NCI-H1417 (cell line): ENCODE results near the gene COPB2.
"Not testable (repeated sequence)": the region's sequence is repeated elsewhere in the genome, so short reads cannot be mapped to it uniquely, and the experiment has no call there.

ENCODE experiments used
- DNase-seq, 3 experiments: peaks; one replicate each; lab custom pipeline; 2025; lab: John Stamatoyannopoulos, UW

Gene COPB2

DNA sequence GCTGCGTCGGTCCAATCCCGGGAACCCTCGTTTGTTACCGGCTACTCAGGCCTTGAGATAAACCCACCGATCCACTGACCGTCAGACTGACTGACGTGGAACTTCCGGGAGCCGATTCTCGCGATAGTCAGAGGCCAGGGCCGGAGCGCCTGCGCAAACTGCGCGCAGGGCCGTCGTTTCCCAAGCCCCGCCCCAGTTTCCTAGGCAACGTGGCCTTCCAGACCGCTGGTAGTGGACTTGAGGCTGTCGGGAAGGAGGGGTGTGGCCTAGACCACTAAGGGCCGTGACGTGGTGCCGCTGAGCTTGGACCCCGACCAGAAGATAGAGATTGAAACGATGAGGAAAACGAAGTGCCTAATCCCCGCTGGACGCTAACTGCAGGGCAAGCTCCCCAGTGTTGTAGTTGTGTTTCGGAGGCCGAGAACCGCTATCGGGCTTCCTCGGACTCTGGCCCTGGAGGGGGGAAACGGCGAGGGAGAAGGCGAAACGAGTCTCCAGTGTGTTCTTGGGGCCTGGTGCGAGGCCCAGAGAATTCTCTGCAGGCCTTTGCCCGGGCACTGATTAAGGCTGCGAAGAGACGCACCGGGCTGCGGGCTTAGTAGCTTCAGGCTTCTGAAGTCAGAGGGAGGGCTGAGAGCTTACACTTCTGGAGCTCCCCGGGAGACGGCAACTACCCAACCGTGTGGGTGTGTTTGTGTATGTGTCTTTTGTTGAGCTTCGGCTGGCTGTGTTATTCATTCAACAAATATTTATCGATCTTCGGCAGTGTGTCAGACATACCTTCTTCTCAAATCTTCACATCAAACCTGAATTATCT is at the start of gene COPB2:
Gene COPB2, minus strand, starts transcription at position 96 of the 817 bp plus-strand sequence. CDS start 97 bp downstream, outside the sequence.
- peak; percentile 98 to 99 (median 99) for DNase-seq

DNA sequence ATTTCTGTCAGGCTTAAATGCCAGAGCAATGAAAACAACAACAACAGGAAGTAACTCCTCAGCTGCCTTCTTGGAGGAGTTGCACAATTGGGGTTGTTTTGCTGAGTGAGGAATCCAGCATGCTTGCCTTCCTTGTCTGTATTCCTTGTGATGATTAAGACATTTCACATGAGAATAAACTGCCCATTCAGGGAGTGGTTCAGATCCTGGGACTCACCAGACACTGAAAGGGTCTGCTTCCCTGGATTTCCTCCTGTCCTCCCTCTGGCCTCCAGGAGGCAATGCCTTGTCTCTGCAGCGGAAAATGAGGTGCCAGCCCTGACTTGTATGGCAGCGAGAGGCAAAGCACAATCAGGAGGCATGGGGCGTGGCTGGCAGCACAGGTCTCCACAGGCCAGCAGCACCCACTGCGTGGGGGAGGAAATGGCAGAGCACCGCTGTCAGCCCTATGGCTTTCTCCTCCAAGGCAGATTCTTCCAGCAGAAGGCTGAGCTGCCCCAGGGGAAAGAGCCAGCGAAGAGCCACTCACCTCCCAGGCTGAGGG is 45.4 kb upstream of the COPB2 start:
- DNase-seq: no peak

DNA sequence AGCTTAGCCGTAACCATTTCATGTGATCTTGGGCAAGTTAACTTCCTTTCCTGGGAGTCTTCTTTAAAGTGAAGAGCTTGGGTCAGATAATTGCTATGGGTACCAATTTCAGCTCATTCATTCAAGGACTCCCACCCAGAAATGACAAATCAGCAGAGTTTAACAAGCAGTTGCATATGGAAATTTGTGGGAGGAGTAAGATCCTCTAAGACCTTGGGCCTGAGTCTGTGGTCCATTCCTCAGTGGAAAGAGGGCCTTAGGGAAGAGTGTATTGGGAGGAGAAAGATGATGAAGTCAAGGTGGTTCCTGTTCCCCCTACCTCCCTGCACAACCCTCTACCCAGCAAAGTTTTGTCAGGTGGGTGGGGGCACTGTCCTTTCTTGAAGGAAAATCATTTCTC is 44.8 kb upstream of the COPB2 start:
- DNase-seq: no peak

DNA sequence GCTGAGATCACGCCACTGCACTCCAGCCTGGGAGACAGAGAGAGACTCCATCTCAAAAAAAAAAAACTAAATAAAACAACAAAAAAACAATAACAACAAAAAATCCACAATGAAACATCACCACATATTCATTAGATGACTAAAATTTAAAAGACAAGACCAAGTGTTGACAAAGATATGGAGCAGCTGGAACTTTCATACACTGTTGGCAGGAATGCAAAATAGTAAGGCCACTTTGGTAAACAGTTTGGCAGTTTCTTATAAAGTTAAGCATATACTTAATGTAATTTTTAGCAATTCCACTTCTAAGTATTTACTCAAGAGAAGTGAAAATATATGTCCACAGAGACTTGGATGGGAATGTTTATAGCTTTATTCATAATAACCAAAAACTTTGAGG is 43.6 kb upstream of the COPB2 start:
- DNase-seq: no peak

DNA sequence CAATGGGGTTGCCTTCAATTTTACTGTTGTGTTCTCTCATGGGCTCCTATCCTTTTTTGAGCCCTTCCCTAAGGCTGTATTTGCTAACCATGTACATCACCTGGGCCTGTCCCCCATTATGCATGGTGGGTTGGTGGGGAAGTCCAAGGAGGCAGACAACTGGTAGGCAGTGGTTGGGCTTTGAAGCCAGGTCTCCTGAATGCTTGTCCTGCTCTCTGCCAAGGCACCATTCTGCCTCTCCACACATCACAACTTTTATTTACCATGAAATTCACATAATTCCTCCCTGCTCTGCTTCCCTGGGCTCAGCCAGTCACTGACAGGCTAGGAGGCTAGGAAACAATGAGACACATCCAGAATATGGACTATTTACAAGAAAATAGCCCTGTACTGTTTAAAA is 41.0 kb upstream of the COPB2 start:
- peak in 2 of 3 experiments; percentile 9 to 13 for DNase-seq

DNA sequence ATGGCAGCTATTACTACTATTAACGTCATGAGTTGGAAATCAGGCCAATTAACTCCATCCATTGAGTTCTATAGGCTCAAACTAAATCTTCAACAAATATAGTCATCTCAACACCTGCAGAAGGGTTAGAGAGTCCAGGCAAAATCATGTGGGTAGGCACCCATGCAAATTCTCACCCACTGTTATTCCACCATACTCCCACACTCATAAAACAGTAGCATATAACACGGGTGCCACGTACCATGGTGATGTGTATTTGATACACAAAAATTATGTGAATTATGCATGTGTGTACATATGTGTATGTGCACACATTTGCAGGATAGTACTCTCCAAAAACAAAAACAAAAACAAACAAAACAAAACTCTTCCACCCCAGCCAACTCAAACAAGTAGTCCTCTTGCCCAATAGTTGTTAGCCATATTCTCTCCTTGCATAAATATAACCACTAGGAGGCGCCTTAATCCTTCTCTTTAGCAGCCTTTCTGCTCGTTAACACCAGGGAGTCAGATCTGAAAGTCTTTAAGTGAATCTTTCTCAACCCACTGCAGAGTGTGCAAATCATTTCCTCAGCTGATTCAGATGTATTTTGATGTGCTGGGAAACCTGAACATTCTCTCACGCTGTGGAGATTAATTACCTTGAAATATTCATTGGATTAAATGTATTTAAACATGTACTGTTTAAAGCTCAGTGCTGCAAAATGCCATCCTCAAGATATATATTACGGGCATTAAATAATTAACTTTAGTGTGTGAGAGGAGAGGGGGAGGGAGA is 38.0 kb upstream of the COPB2 start:
- peak; percentile 73 to 93 (median 84) for DNase-seq

DNA sequence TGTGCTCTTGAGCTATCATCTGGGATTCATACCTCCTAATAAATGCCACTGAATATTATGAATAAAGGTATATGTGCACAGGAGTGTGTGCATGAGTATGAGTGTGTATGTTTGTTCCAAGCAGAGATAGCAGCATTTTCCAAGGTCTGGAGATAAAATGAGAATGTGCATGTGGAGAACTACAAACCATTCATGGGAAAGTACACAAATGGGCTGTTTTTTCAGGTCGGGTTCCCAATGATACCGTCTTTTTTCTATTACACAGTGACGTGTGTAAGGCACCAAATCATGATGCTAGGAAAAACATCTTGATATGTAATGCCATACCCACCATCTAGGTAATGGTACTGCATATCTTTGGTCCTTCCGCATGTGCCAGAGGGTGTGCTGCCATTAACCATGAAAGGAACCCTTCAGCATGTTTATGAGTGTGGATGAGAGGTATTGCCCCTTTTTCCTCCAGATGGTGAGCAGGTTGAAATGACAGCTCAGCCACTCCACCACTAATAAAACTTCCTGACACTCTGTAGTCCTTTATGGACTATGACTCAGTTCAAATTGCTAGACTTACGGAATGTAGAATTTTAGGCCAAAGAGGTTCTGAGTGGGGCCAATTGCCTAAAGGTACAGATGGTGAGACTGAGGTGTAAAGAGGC is 36.4 kb upstream of the COPB2 start:
- no peak for DNase-seq

DNA sequence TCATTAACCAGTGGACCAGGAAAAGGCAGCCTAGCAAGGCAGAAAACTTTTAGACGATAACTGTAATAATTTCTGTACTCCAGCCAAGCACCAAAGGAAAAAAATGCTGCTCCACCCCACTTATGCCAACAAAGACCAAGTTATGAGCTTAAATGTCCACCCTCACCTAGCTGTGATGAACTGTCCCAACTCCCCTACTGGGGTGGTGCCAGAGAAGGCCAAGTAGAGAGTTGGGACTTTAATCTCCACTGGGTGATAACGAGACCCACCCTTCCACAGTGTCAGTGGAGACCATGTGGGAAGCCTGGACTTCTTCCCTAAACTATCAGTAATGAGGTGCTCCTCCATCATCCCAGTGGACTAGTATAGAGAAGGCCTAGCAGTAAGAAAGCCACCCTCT is 33.8 kb upstream of the COPB2 start:
- no peak for DNase-seq

DNA sequence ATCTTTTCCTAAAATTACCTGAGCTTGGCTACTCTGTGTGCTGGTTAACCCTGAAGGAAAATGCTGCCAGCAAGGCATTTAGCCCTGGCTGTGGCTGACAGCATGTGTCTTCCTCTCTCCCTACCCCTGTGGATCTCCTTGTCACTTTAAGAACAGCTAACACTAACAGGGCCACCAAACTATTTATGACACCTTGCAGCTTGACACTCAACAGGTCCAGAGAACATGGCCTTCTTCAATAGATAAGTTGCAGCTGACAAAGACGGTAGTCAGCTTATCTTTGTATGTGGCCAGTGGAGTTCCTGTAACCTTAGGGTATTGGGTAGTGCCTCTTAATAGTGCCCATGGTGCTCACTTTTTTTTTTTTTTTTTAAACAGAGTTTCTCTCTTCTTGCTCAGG is 32.0 kb upstream of the COPB2 start:
- DNase-seq: no peak

DNA sequence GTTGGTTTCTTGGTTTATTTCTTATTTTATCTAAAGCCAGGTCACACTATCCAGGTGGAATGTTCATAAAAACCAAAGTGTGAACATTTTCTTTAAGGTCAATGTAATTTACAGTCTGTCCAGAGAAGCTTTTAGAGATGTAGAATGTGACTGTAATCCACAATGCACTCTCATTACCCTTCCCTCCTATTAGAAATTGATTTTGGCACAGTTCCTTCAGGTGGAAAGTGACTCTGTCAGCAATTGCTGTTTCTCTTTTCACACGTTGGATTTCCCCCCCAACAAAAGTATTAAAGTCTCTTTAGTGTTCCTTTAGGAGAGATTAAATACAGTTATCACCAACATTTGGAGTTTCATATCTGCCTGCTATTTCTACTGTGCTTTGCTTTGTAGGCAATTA is 31.6 kb upstream of the COPB2 start:
- no peak for DNase-seq

DNA sequence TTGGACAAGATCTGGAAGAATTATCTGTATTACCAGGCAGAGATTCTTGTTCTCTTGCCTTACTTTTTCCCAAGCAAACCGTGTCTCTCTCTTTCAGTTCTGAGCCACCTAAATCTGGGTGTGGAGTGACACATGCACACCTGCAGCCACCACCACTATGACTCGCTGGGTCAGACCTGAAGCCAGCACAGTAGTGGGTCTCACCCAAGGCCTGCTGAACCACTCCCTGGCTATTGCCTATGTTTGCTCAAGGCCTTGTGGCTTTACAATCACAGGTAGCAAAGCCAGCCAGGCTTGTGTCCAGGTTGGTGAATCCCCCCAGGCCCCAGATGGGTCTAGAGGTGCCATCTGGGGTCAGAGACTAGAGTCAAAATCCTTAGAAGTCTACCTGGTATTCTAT is 28.7 kb upstream of the COPB2 start:
- no peak for DNase-seq

DNA sequence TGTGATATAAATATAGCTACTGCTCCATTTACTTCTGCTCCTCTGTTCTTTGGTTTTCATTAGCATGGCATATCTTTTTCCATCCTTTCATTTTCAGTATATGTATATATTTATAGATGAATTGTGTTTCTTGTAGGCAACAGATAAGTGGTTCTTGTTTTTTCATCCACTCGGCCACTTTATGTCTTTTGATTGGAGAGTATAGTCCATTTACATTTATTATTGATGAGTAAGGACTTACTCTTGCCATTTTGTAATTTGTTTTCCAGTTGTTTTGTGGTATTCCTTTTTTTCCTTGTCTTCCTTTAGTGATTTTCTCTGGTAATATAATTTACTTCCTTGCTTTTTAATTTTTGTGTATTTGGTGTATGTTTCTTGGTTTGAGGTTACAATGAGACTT is 26.8 kb upstream of the COPB2 start:
- no peak for DNase-seq

DNA sequence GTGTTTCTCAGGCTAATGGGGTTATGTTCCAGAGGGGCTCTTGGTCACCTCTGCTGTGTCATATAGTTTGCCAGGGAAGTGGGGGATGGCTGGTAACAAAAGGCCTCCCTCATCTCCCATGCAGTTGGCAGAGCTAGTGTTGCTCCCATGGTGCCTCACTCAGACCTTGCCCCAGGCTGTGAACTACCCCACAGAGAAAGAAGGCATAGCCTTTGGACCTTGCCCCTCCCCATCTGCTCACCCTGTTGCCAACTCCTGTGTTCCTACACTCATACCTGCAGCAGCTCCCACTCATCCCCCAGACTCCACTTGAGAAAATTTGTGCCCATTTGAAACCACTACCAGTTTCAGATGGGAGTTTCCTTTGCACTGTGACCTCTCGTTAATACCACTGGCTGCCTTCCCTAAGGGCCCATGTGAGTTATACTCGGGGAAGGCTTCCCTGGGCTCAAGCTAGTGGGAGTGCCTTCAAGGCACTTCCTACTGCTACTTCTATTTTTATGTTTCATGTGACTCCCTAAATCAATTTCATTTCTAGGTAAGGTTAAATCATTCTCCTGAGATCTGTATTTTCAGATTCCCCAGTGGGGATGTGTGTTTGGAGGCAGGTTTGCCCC is 25.3 kb upstream of the COPB2 start:
- no peak for DNase-seq

DNA sequence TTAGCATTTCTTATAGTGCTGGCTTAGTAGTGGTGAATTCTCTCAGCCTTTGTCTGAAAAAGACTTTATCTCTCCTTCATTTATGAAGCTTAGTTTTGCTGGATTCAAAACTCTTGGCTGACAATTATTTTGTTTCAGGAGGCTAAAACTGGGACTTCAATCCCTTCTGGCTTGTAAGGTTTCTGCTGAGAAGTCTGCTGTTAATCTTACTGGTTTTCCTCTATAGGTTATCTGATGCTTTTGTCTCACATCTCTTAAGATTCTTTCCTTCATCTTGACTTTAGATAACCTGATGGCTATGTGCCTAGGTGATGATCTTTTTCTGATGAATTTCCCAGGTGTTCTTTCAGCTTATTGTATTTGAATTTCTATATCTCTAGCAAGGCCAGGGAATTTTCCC is 23.4 kb upstream of the COPB2 start:
- DNase-seq: not testable (repeated sequence)

DNA sequence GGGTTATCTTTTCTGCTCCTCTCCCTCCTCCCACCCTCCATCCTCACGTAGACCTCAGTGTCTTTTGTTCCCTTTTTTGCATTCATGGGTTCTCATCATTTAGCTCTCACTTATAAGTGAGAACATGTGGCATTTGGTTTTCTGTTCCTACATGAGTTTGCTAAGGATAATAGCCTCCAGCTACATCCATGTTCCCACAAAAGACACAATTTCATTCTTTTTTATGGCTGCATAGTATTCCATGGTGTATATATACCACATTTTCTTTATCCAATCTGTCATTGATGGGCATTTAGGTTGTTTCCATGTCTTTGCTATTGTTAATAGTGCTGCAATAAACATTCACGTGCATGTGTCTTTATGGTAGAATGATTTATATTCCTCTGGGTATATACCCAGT is 11.7 kb upstream of the COPB2 start:
- DNase-seq: not testable (repeated sequence)

DNA sequence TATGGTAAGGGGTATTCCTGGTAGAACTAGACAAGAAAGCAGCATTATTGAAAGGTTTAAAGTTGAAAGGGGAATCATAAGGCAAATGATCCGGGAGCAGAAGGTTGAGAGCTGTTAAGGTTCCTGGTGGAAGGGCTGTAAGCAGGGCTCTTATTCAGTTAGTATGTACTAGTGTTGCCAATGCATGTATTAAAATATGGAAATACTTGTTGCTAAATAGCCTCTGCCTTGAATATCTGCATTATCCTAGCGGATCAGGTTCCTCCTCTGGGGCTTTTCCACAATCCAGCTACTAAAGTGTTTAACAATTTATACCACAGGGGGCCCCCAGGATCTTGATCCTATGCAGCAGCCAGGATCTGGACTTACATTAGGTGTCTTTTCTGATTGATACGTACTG is 7.3 kb upstream of the COPB2 start:
- DNase-seq: no peak

DNA sequence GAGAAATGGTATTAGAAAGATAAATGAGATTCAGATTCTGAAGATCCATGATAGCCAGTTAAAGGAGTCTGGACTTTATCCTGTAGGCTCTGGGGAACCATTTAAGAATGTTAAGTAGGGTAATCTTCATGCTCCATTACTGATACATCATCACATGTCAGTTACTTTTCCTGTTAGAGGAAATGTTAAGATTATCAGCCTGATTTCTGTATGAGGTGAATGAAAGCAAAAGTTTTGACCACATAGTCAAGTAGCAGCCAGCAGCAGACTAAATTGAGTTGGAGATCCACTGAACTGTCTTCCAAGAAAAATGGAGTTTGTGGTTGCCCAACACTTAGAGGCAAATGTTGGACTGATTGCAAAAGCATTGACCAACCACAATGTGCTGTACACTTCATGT is 4.7 kb upstream of the COPB2 start:
- no peak for DNase-seq

DNA sequence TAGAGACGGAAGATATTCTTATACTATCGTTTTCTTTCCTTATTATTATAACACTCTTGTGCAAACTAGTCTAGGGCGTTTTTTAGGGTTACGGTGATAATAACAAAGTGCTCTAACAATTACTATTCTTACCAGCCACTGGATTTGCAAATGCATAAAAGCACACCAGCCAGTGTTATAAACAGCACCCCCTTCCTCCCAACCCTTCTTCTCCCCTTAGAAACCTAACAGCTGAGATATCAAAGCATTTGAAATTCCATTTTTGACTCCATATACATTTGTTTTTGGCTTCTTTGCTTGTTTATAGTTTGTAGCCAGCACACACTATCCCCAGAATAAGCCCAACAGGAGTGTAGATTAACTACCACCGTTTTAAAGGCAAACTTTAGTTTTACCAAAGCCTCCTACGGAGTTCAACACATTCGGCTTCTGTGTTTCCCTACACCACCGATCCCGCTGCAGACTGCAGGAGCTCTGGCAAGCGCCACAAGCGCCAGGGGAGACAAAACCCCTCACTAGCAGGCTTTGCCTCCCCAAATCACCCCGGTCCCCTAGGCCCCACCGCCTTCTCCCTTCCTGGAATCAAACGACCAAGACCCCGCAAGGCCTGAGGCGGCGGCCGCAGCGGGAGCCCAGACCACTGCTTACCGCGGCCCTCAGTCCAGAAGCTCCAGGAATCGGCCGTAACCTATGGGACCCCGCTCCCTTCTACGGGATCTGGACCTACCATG is 461 bp downstream of the COPB2 start:
- DNase-seq: no peak

DNA sequence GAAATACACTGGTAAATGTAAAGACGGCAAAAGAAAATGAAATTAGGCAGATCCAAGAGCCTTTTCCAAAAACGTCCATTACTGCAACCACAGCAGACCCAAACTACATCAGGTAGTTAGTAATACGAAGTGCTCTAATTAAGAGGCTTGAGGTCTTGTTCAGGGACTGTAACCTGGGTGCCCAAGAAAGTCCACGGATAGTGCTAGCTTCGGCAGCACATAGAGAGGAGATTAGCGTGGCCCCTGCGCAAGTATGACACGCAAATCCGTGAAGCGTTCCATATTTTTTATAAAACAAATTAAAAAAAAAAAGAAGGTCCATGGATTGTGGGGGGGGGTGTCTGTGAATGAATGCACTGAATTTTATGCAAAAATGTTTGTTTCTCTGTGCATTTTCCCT is 1.4 kb downstream of the COPB2 start:
- no peak for DNase-seq

DNA sequence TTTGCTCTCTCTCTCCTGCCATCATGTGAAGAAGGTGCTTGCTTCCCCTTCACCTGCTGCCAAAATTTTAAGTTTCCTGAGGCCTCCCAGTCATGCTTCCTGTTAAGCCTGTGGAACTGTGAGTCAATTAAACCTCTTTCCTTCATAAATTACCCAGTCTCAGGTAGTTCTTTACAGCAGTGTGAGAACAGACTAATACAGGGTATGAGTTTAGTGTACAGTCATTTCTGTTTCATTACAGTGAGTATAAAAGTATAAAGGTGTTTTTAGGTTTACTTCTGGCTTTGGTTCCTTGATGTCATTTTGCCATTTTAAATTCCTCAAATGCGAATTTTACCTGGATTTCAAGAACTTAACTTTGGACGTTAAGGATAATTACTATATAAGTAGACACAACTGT is 7.2 kb downstream of the COPB2 start:
- not testable (repeated sequence) for DNase-seq

DNA sequence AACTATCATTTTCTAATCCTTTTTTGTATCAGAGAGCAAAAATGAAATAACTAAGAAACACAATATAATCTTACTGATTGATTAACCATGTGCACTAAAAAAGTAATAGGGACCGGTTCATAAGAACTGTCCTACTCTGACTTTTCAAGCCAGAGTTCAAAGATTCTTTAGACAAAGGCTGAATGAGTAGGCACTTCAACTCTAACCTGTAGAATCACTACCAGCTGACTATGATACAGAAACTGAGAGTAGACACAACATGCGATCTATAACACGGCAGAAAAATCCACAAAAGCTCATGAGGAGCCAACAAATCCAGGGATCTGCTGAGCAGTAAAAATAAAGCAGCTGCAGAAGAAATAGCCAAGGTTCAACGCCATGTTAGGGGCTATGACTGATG is 8.9 kb downstream of the COPB2 start:
- no peak for DNase-seq
